Esophagus (tissue), 2 donors: ENCODE data around the gene FGF2. TPM values are rescaled to one million over a fixed set of nuclear protein-coding genes. Genes with fewer than 3 reads are reported as not detected.

Experiments
- H3K27ac ChIP-seq, 2 donors: one replicate each; pipeline ENCODE4 v1.5.1; 2013; ENCODE audit warnings: low read depth in 2 of 2, mild to moderate bottlenecking in 2 of 2, inconsistent platforms in 1 of 2, low read length in 1 of 2, moderate library complexity in 1 of 2
- H3K27me3 ChIP-seq, 2 donors: one replicate each; pipeline ENCODE4 v1.6.1; 2013; ENCODE audit warnings: low read length in 2 of 2, control low read depth in 1 of 2, mild to moderate bottlenecking in 1 of 2; ENCODE audit not compliant: insufficient read depth in 2 of 2, control insufficient read depth in 1 of 2
- H3K36me3 ChIP-seq, 2 donors: one replicate each; pipeline ENCODE4 v1.6.1; 2013; ENCODE audit warnings: low read length in 1 of 2; ENCODE audit not compliant: control insufficient read depth in 2 of 2, insufficient read depth in 2 of 2
- H3K4me1 ChIP-seq, 2 donors: one replicate each; pipeline ENCODE4 v1.6.1; 2013; ENCODE audit warnings: low read length in 1 of 2; ENCODE audit not compliant: control insufficient read depth in 2 of 2, insufficient read depth in 2 of 2
- H3K4me3 ChIP-seq, 2 donors: one replicate each; pipeline ENCODE4 v1.5.1; 2013; ENCODE audit warnings: low read length in 2 of 2, mild to moderate bottlenecking in 2 of 2, low read depth in 1 of 2, moderate library complexity in 1 of 2
- H3K9me3 ChIP-seq, 2 donors: one replicate each; pipeline ENCODE4 v1.6.1; 2013; ENCODE audit warnings: mild to moderate bottlenecking in 2 of 2, low read depth in 1 of 2, low read length in 1 of 2, moderate library complexity in 1 of 2; ENCODE audit not compliant: control insufficient read depth in 2 of 2, insufficient read depth in 1 of 2
- WGBS, 2 donors: extraction: QIAGEN DNeasy Blood & Tissue Kit; methylation state at CpG; one replicate each; pipeline ENCODE4 v1.1.7; 2013; 5-methylcytosine and 5-hydroxymethylcytosine counted together
- polyA plus RNA-seq, 2 donors: library from polyadenylated mRNA; stranded (reverse); fragments of 200-250 nt; gene quantifications; one replicate each; pipeline ENCODE4 v1.2.3, GENCODE V29; 2013
- donor health status: healthy with polysubstance abuse.
- donor health status: Bipolar disorder and iron deficiency.

FGF2 gene
- polyA plus RNA-seq, 2 donors: 0.61 to 0.99 TPM

DNA sequence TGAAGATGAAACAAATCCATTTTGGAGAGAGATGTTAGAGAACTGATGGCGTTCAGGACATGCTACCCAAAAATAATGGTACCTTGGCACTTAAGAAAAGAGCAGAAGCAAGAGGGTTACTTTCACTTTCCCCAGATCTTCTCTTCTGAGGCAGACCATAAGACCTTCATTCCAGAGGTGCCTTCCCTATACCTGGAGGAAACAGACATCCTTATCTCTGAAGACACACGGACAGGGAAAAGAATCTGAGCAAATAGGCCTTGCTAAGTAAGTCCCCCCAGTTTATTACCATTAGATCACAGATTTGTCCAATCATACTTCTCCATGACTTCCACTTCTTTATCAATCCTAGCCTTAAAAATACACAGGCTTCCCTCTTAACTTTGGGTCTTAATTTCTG is 2.0 kb upstream of the FGF2 start:
- H3K27ac ChIP-seq: no peak overlapping the region
- H3K4me1 ChIP-seq: peaks cover 0 to 2% of the 10 kb centered on the region in 2 donors
- peaks cover 0 to 2% of the 10 kb centered on the region in 2 donors for H3K27me3 ChIP-seq
- 82 to 85% methylated on average over 2 of the region's 2 CpGs for WGBS, 2 donors
- no peaks in the 10 kb centered on the region for H3K36me3 ChIP-seq
- H3K9me3 ChIP-seq: no peaks in the 10 kb centered on the region
- no peak overlapping the region for H3K4me3 ChIP-seq

DNA sequence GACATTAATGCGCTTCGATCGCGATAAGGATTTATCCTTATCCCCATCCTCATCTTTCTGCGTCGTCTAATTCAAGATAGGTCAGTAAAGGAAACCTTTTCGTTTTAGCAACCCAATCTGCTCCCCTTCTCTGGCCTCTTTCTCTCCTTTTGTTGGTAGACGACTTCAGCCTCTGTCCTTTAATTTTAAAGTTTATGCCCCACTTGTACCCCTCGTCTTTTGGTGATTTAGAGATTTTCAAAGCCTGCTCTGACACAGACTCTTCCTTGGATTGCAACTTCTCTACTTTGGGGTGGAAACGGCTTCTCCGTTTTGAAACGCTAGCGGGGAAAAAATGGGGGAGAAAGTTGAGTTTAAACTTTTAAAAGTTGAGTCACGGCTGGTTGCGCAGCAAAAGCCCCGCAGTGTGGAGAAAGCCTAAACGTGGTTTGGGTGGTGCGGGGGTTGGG is 528 bp upstream of the FGF2 start:
- peaks cover 0 to 2% of the 10 kb centered on the region in 2 donors for H3K4me1 ChIP-seq
- H3K9me3 ChIP-seq: no peaks in the 10 kb centered on the region
- peaks cover 0 to 2% of the 10 kb centered on the region in 2 donors for H3K27me3 ChIP-seq
- no peaks in the 10 kb centered on the region for H3K36me3 ChIP-seq
- peak overlapping the region; percentile 33 to 80 for H3K27ac ChIP-seq
- H3K4me3 ChIP-seq: peak overlapping the region in 1 of 2 donors; percentile 58
- 43 to 49% methylated on average over 18 of the region's 18 CpGs for WGBS, 2 donors

DNA sequence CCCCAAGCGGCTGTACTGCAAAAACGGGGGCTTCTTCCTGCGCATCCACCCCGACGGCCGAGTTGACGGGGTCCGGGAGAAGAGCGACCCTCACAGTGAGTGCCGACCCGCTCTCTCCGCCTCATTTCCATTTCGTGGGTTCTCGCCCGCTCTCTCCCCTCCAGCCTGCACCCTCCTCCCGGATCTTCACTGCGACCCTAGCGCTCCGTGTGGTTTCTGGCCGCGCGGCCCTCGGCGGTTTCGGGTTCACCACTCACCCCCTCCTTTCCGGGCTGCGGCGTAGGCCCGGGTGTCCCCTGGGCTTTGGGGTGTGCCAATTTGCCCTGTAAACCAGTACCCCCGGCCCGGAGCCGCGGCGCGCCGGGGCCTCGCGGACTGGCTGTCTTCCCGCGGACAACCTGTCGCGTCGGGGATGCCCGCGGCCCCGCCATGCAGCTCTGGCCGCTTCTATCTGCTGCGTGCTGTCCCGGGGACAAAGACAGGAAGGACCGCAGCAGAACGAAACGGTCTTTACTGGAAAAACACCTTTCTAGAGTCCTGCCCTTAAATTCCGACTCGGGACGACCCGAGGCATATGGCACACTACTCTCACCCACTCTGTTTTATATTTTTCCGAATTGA is 737 bp downstream of the FGF2 start:
- Histone ChIP-seq H3K27me3 (peaks cover 0 to 2% of the 10 kb centered on the region in 2 donors), H3K4me1 (peaks cover 0 to 2% of the 10 kb centered on the region in 2 donors), H3K36me3 (no peaks in the 10 kb centered on the region), H3K9me3 (no peaks in the 10 kb centered on the region), H3K27ac (peak overlapping the region; percentile 74 to 80), H3K4me3 (peak overlapping the region; percentile 58 to 67)
- WGBS, 2 donors: 0 to 1% methylated on average over 57 of the region's 57 CpGs

DNA sequence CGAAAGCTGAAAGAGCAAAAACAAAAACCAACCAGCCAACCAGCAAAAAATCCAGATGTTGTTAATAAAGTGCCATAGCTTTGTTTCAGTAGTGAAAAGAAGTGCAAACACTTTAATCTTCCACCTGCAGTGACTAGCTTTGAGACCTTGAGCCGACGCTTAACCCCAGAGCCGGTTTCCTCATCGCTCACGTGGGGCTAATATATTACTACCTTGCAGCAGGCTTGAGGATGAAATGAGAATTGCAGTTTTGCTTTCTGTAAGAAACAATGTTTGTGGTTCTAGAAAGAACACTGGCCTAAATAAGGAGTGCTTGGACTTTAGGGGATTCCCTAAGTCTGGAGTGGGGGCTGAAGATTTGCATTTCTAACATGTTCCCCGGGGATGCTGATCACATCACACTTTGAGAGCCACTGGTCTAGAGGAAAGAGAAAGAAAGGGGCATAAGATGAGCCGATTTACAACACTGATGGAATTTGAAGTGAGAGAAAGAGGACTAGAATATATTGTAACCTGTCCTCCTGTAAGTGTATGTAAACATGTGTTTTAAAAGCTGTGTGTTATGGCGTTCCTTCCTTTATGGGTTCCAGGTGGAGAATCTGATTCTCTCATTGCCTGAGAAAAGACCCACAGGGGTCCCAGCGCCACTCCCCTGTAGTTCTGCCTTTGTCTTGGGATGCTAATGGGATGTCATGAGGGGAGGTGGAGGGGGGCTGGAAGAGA is 1.4 kb downstream of the FGF2 start:
- no peaks in the 10 kb centered on the region for H3K36me3 ChIP-seq
- 16 to 22% methylated on average over 10 of the region's 10 CpGs for WGBS, 2 donors
- no peaks in the 10 kb centered on the region for H3K9me3 ChIP-seq
- peaks cover 0 to 2% of the 10 kb centered on the region in 2 donors for H3K4me1 ChIP-seq
- H3K27ac ChIP-seq: peak overlapping the region; percentile 74 to 80
- H3K4me3 ChIP-seq: peak overlapping the region; percentile 58 to 67
- peaks cover 0 to 2% of the 10 kb centered on the region in 2 donors for H3K27me3 ChIP-seq

DNA sequence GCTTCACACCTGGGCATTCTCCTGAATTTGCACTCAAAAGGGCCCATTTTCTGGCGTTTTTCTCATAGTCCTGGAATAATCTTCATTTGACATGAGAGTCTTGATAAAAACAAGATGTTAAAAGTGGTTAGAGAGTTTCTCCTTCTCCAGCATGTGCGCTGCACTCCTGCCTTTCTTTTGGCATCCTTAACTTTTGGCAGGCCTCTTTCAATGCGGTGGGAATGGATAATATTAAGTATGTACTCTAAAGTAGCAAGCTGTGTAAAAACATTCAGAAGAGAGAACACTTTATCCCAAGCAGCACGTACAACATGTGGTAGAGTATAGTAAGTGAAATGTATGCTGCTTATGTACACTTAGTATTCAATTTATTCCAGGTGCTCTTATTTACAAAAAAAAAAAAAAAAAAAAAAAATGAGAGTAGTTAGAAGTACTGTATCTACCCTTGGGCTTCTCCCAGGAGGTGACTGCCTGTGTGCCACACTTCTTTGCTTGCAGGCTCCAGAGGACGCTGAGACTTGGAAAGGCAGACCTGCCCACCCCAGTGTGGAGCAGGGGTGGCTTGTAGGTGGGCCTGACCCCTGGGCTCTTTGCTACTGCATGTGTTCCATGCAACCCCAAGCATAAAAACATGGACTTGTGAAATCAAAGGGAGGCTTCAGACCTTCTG is 3.9 kb downstream of the FGF2 start:
- whole genome bisulfite sequencing, 2 donors: 77 to 78% methylated on average over 5 of the region's 5 CpGs
- H3K4me3 ChIP-seq: no peak overlapping the region
- H3K9me3 ChIP-seq: no peaks in the 10 kb centered on the region
- peaks cover 0 to 2% of the 10 kb centered on the region in 2 donors for H3K4me1 ChIP-seq
- H3K36me3 ChIP-seq: no peaks in the 10 kb centered on the region
- H3K27me3 ChIP-seq: peaks cover 0 to 2% of the 10 kb centered on the region in 2 donors
- H3K27ac ChIP-seq: no peak overlapping the region

DNA sequence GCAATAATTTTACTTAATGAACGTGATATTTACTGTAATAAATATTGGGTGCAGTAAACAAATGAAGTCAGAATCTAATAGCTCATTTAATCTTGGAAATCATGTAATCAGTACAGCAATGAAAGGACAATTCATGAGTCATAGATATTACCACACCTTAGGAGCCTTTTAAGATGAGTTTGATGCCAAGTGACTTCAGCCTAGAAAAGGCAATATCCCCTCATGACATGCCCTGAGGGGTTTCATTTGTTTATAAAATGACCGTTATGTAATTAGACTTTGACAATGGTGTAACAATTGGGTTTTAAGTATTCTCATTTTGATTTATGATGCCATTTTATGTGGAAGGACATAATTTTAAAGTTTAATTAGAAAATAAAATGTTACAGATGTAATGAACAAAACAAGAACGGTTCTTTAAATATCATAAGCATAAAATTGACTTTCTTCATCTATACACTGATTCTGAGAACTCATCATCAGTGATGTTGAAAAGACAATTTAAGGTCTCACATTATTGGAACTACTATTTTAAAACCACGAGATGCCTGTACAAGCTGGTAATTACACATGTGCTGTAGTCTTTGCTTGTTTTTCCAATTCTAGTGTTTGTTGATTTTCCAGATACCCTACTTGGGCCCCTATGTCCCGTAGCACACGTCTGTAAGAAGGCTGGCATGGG is 5.0 kb downstream of the FGF2 start:
- Histone ChIP-seq H3K4me3 (no peak overlapping the region), H3K9me3 (no peaks in the 10 kb centered on the region), H3K36me3 (no peaks in the 10 kb centered on the region)

DNA sequence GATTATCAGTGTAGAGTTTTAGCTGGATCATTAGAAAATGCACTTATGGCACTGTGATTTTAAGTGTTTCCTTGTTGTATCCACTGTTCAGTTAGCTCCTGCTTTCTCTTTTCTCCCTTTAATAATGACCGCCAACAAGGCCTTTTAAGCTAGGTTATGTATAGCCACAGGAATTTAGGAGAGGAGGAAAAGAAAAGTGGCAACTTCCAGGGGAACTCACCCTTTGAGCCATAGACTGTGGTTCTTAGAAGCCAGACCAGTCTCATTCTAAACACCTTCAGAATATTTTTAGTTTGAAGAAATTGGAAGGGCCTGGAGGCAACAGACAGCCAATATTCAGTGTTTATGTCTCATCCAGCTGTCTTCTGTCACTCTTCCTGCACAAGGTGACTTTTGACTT is 6.1 kb downstream of the FGF2 start:
- Histone ChIP-seq H3K9me3 (no peaks in the 10 kb centered on the region), H3K27me3 (peaks cover 0 to 2% of the 10 kb centered on the region in 2 donors), H3K4me1 (no peaks in the 10 kb centered on the region), H3K27ac (no peak overlapping the region), H3K4me3 (no peak overlapping the region), H3K36me3 (no peaks in the 10 kb centered on the region)
- WGBS, 2 donors: 94 to 100% methylated on average over 1 of the region's 1 CpG

More for the DNA sequence above, 5.0 kb downstream of the FGF2 start:
- Histone ChIP-seq H3K27me3 (peaks cover 0 to 2% of the 10 kb centered on the region in 2 donors), H3K4me1 (peaks cover 0 to 1% of the 10 kb centered on the region in 2 donors), H3K27ac (no peak overlapping the region)
- 62 to 71% methylated on average over 6 of the region's 6 CpGs for WGBS, 2 donors

DNA sequence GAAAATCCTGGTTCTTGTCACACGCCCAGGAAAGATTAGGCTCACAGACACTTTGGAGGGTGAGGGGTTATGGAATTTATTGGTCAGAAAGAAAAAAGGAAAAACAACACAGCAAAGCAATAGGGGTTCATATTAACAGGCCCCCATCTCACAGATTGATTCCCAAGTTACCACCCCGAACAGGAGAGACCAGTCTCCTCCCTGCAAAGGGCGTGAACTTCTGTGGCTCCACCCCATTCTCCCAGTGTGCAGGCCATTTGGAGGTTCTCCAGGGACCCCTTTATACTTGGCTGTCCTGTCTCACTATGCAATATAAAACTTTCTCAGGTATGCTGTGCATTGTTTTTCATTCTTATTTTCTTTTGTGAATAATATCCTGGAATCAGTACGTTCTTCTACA is 7.4 kb downstream of the FGF2 start:
- 84% methylated on average over 4 of the region's 4 CpGs for WGBS, 2 donors
- H3K27me3 ChIP-seq: no peaks in the 10 kb centered on the region
- H3K4me3 ChIP-seq: no peak overlapping the region
- no peak overlapping the region for H3K27ac ChIP-seq
- H3K36me3 ChIP-seq: no peaks in the 10 kb centered on the region
- no peaks in the 10 kb centered on the region for H3K4me1 ChIP-seq
- H3K9me3 ChIP-seq: no peaks in the 10 kb centered on the region

DNA sequence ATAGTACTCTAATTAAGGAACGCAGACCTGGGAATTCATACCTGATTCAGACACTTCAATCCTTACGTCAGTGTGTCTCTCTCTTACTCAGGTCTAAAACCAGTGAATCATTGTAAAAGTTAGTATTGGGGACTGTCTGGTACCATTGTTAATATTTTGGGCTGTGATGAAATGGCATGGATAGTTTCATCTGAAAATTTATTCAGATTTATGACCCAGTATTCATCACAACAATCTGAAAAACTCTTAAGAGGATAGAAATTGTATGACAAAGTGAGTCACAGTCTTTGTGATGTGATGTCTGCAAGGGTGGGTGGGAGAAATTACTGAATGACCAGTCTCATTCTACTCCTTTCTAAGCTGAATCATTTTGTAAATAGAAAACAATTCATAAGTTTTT is 10.3 kb downstream of the FGF2 start:
- no peak overlapping the region for H3K27ac ChIP-seq
- 63 to 76% methylated on average over 2 of the region's 2 CpGs for WGBS, 2 donors
- H3K4me3 ChIP-seq: no peak overlapping the region
- no peaks in the 10 kb centered on the region for H3K9me3 ChIP-seq
- H3K36me3 ChIP-seq: no peaks in the 10 kb centered on the region
- no peaks in the 10 kb centered on the region for H3K4me1 ChIP-seq
- H3K27me3 ChIP-seq: no peaks in the 10 kb centered on the region
